ENCODE results near the gene SNUPN.

GRCh38 chr15:75584121-75584520 lies 41.4 kb downstream of the SNUPN start:
- TF ChIP-seq, protein P1, sequence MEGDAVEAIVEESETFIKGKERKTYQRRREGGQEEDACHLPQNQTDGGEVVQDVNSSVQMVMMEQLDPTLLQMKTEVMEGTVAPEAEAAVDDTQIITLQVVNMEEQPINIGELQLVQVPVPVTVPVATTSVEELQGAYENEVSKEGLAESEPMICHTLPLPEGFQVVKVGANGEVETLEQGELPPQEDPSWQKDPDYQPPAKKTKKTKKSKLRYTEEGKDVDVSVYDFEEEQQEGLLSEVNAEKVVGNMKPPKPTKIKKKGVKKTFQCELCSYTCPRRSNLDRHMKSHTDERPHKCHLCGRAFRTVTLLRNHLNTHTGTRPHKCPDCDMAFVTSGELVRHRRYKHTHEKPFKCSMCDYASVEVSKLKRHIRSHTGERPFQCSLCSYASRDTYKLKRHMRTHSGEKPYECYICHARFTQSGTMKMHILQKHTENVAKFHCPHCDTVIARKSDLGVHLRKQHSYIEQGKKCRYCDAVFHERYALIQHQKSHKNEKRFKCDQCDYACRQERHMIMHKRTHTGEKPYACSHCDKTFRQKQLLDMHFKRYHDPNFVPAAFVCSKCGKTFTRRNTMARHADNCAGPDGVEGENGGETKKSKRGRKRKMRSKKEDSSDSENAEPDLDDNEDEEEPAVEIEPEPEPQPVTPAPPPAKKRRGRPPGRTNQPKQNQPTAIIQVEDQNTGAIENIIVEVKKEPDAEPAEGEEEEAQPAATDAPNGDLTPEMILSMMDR (IDR thresholded peaks at IDR 0.05; ENCODE audit: low read length) = no peak
- no peak for TF ChIP-seq EZH2phosphoT487 (IDR thresholded peaks at IDR 0.05; ENCODE audit: low read length)
- TF ChIP-seq EZH2 (optimal IDR thresholded peaks at IDR 0.05; ENCODE audit: low read depth, low read length) = no peak
